Tibial nerve (tissue), 3 donors: ENCODE results near the gene CCDC27.

Experiments used
- POLR2A ChIP-seq, 2 donors: fragments of 450-650 bp; IDR thresholded peaks; one replicate each; pipeline ENCODE4 v1.6.1; 2017; ENCODE audit warnings: antibody characterized with exemption in 2 of 2, mild to moderate bottlenecking in 2 of 2, moderate library complexity in 2 of 2
- TF ChIP-seq, protein P1 (sequence below), 5 experiments: fragments of 200-600 bp in 3 of 5; fragments of 450-650 bp in 2 of 5; sonication (generic) in 3 of 5; IDR thresholded peaks; one replicate each; pipeline ENCODE4 v1.5.1; 2016 to 2019; ENCODE audit warnings: antibody characterized with exemption in 5 of 5, mild to moderate bottlenecking in 3 of 5, moderate library complexity in 2 of 5

DNA sequence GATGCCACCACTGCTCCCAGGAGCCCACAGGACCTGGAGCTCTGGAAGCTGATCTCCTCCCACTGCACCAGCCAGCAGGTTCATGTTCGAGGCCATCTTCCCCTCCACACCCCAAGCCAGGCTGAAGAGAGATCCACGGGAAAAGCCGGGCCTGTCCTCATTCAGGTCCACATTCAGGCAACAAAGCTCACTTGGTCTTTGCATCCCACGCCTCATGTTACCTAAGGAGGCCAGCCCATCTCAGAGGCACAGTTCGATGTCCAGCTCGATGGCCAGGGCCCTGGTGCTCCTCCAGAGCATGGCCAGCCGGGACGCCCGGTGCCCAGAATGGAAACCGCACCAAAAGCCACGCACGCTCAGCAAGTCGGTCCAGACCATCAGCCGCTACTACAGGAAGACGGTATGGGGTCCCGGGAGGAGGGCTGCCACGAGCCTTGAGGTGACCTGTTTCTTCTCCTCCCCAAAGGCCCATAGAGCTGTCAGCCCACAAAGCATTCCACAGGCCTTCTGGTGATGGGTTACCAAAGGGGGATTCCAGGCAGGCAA is at the start of gene CCDC27:
- TF ChIP-seq, protein P1, sequence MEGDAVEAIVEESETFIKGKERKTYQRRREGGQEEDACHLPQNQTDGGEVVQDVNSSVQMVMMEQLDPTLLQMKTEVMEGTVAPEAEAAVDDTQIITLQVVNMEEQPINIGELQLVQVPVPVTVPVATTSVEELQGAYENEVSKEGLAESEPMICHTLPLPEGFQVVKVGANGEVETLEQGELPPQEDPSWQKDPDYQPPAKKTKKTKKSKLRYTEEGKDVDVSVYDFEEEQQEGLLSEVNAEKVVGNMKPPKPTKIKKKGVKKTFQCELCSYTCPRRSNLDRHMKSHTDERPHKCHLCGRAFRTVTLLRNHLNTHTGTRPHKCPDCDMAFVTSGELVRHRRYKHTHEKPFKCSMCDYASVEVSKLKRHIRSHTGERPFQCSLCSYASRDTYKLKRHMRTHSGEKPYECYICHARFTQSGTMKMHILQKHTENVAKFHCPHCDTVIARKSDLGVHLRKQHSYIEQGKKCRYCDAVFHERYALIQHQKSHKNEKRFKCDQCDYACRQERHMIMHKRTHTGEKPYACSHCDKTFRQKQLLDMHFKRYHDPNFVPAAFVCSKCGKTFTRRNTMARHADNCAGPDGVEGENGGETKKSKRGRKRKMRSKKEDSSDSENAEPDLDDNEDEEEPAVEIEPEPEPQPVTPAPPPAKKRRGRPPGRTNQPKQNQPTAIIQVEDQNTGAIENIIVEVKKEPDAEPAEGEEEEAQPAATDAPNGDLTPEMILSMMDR (IDR thresholded peaks at IDR 0.05), result no peak
- no peak for TF ChIP-seq POLR2A (IDR thresholded peaks at IDR 0.05)
